Stimulated activated CD8-positive, alpha-beta memory T cell treated with anti-CD3 and anti-CD28 coated beads, Interleukin-4, amount 100 ng/mL, for 24 hours (primary cell): Measurements from ENCODE around the gene TRAPPC10.
A peak's percentile ranks its signal among the peaks of the same experiment; 100 is the strongest.
"Not testable (repeated sequence)": the region's sequence is repeated elsewhere in the genome, so short reads cannot be mapped to it uniquely, and the experiment has no call there.

Experiments used
- DNase-seq: peaks from one replicate; pipeline ENCODE4 v3.0.0-alpha.2; 2020; ENCODE audit warnings: low read depth

Gene TRAPPC10

GRCh38 chr21:44087426-44088400, 75.6 kb downstream of the TRAPPC10 start:
- no peak for DNase-seq

GRCh38 chr21:44088401-44088780, 76.3 kb downstream of the TRAPPC10 start:
- DNase-seq = no peak

DNA sequence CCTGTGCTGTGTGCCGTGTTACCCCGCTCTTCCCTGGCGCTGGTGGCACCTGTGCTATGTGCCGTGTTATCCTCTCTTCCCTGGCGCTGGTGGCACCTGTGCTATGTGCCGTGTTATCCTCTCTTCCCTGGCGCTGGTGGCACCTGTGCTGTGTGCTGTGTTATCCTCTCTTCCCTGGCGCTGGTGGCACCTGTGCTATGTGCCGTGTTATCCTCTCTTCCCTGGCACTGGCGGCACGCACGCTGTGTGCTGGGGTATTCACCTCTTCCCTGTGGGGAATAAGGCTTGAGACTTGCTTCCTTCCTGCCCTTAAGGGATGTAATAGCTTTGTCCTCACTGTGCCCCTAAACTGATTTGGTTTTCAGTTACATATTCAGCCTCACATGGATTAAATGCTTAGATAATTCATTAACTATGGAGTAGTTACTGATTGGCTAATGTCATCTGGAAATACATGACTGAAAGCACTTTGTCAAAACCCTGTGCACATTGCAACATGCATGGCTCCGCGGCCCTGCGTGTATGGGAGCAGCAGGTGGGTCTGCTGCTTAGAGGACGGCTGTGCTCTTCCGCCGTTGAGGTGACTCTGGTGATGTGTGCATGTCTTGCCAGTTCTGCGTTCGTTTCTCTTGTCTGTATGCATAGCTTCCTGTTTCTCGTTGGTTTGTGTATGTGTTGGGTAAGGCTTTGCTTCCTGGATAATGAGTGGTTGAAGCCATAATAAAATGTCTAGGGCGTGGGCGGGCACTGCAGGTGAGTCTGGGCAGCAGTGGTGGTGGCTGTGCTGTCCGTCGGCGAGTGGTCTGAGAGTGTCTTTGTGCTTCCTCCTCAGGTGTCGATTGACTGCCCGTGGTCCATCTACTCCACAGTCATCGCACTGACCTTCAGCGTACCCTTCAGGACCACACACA, 77.1 kb downstream of the TRAPPC10 start:
- no peak for DNase-seq

GRCh38 chr21:44090325-44090724, 78.2 kb downstream of the TRAPPC10 start:
- no peak for DNase-seq

DNA sequence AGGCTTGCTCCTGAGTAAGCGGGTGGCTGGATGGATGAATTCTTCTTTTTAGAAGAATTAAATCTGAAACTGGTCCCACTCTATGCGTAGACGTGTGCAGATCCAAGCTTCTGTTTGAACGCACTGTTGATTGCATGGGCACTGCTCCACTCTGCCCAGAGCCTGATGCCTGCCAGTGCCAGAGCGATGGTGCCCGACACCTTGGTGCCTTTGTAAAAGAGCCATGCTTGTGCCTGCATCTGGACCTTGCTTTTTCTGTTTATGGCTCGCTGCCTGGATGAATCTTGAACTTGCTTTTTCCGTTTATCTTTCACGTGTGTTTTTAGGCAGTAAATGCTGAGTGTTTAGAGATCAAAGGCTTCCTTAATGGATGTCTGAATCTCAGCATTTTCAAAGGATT, 80.1 kb downstream of the TRAPPC10 start:
- no peak for DNase-seq

DNA sequence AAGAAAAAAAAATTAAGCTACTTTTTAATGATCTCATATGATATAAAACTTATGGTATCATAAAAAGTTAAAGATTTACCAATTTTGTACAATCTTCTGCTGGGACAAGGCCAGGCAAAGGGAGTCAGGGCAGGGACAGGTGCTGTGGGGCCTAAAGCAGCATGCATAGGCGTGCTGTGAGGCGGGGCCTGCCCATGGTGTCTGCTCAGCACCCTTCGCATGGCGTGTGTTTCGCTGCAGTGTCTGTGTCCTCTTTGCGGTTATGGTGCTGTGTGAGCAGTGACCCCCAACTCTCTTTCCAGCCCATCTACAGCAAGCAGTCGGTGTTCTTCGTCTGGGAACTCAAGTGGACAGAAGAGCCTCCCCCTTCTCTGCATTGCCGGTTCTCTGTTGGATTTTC, 81.7 kb downstream of the TRAPPC10 start:
- no peak for DNase-seq

DNA sequence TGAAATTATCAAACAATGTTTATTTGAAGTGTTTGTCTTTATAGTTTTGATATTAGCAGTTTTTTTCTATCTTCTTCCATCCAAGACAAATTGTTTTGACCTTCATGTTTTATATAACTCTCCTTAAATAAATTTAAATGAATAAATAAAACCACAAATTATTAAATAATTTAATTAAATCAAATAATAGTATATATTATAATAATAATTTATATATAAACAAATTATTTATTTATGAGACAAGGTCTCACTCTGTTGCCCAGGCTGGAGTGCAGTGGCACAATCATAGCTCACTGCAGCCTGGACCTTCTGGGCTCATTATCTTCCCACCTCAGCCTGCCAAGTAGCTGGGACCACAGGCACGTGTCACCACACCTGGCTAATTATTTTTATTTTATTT, 82.7 kb downstream of the TRAPPC10 start:
- no peak for DNase-seq

DNA sequence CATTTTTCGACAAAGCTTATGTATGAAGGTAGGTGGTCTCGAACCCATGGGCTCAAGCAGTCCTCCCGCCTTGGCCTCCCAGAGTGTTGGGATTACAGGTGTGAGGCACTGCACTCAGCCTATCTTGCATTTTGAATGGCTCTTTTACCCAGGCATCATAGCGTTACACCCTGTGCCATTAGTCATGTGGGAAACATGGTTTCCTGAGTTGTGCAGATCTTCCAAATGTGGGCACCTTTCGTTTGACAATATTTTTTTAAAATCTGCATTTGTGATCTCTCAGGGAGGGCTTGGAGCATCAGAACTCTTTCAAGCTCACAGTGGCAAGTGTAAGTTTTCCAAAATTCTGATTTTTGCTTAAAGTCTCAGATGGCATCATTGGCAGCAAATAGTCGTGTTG, 86.4 kb downstream of the TRAPPC10 start:
- DNase-seq = not testable (repeated sequence)

GRCh38 chr21:44098964-44099363, 86.9 kb downstream of the TRAPPC10 start:
- not testable (repeated sequence) for DNase-seq

DNA sequence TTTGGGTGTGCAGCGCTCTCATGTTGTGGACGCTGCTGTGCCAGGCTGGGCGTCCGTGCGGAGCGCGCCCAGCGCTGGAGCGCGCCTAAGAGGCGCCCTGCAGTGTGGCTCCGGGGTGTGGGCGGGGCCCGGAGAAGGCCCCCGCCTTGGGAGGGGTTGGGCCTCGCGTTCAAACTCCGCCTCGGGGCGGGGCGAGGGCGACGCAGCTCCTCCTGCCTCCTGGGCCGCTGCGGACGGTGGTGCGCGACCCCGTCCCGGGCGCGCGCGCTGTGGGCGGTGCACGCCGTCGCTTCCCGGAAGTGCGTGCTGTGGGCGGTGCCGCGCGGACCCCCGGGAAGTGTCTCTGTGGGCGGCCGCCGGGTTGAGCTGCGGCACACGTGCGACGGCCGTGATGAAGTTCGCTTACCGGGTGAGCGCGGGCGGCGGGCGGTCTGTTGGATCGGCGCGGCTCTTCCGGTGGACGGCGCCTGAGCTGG, 95.0 kb downstream of the TRAPPC10 start, which contains the start of gene PWP2:
PWP2 (plus strand) TSS at position 374 of the 476 bp plus-strand sequence; CDS start at position 392, 18 bp downstream.
- DNase-seq = not testable (repeated sequence)

DNA sequence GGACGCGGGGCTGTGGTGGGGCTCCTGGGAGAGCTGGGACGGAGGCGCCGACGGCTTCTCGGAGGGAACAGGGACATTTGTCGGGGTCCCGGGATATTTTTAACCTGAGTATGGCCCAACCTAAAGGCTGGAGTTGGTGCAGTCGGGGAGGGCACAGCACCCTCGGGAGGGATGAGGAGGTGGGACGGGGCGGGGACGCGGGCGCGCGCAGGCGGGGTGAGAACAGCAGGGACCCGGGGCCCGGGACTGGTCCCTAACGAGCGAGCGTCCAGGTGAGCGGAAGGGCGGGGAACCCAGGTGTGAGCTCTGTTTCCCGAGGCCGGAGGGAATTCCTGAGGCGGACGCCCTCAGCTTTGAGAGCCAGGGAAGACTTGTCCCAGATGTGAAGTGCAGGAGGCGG, 95.5 kb downstream of the TRAPPC10 start:
- not testable (repeated sequence) for DNase-seq

- DNase-seq = not testable (repeated sequence)
Observed at GRCh38 chr21:44113702-44114371, 101.7 kb downstream of the TRAPPC10 start.

GRCh38 chr21:44122131-44122530, 110.0 kb downstream of the TRAPPC10 start:
- not testable (repeated sequence) for DNase-seq

DNA sequence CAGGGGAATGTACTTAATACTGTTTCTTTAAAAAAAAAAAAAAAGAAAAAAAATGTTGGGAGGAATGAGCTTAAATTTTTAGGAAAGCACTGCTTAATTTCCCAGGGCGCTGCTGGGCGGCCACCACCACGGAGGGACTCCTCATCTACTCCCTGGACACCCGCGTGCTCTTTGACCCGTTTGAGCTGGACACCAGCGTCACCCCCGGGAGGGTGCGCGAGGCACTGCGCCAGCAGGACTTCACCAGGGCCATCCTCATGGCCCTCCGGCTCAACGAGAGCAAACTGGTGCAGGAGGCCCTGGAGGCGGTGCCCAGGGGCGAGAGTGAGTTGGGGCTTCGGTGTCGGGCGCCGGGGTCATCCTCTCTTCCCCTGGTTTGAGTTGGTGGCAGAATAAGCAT, 115.7 kb downstream of the TRAPPC10 start:
- DNase-seq = not testable (repeated sequence)

- not testable (repeated sequence) for DNase-seq
Observed at GRCh38 chr21:44133715-44134057, 121.6 kb downstream of the TRAPPC10 start.

GRCh38 chr21:44134732-44135131, 122.6 kb downstream of the TRAPPC10 start:
- DNase-seq = not testable (repeated sequence)

DNA sequence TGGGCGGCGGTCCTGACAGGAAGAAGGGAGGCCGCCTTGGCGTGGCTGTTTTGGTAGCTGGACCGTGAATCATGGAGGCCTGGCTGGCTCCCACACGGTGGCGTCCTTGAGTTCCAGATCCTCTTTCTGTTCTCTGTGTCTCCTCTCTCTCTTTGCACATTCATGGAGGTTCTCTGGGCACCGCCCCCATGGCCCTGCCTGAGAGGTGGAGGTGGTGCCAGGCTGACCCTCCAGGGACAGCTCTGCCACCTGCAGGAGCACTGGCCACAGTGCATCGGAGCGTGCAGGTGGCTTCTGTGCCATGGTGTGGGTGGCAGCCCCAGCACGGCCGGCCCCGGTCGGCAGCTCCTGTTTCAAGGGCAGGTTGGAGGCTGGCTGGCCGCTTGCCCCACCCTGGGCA, 125.9 kb downstream of the TRAPPC10 start:
- DNase-seq = peak; percentile 11

GRCh38 chr21:44139787-44140551, 127.9 kb downstream of the TRAPPC10 start:
- DNase-seq = not testable (repeated sequence)

DNA sequence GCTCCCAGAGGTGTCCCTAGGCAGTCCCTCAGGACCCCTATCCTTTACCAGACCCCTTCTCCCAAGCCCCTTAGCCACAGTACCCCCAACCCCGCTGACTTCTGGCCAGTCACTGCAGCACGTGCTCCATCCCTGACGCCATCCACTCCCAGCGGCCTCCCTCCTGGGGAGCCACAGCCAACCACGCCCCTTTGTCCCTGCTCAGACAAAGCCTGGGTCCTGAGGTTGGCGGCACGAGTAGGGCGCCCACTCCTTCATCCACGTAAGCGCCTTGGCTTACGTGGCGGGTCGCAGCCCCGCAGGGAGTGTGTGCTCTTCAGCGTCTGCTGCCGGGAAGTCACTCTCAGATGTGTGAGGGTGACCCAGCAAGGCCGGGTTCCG, 128.4 kb downstream of the TRAPPC10 start:
- DNase-seq = not testable (repeated sequence)

GRCh38 chr21:44142470-44142869, 130.4 kb downstream of the TRAPPC10 start:
- not testable (repeated sequence) for DNase-seq

DNA sequence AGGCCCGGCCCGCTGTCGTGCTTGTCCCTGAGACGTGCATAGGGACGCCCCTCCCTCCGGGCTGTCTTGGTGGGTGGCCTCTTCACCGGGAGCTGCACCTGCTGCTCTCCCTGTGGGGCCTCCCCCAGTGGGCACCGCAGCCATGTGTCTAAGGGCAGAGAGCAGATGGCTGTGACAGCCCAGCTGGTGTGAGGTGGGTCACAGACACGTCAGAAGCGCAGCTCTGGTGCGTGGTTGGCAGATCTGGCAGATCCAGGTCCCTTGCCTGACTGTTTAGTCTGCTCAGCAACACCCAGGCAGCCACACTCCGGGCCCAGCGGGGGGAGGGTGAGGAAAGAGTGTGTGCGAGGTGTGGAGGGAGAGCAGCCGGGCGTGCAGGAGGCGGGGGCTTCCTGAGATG, 131.3 kb downstream of the TRAPPC10 start:
- peak; percentile 15 for DNase-seq
